Measurements from ENCODE around the gene NFKBIE. TPM values are rescaled to one million over a fixed set of nuclear protein-coding genes. Genes with fewer than 3 reads are reported as not detected.
"Not testable (repeated sequence)": the region's sequence is repeated elsewhere in the genome, so short reads cannot be mapped to it uniquely, and the experiment has no call there.

The NFKBIE gene
- total RNA-seq, 2 donors from 2014 or later: 18.1 to 19.8 TPM

DNA sequence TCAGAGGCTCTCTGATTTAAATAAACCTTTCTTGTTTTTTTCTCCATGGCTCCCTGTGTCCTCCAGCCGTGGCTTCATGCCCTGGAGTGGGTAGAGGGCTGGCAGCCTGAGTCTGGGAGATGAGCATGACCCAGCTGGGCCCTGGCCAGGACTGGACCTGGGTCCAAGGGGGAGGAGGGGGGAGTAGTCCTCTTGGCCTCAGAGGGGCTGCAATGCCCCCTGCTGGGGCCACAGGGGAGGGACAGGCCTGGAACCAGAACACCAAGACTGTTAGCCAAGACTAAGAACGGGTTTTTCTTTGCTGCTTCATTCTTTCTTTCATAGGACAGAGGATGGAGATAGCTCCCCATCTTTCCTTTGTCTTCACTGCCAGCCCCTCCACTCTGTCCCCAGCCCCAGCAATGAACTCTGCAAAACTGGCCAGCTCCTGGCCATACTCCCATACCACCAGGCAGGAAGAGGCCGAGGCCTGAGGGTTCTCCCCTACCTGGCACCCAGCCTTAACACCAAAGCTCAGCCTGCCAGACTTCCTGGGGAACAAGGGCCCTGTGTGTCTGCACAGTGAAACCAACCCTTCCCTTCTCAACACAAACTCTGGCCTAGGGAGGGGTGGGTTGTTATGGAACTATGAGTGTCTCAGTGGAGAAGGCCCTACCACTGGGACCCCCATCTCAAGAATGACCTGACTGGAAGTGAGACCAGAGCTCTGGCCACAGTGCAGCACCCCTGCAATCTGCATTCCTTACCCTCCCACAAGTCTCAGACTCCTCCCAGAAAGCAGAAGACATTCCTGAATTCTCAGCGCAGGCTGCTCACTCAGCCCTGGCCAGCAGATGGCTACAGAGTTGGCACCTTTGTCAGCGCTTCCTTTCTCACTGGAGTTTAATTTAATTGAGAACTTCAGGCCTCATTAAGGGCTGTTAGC lies 31.0 kb downstream of the NFKBIE start:
- Mint-ChIP-seq H3K9me3 (no peaks in the 10 kb centered on the region), H3K27ac (no peak overlapping the region), H3K4me3 (no peak overlapping the region), H3K4me1 (ENCODE audit: low read depth) (peaks cover 38% of the 10 kb centered on the region), H3K36me3 (ENCODE audit: insufficient read depth in 2 of 2) (peaks cover 0 to 7% of the 10 kb centered on the region in 2 donors), H3K27me3 (ENCODE audit: low read depth) (no peaks in the 10 kb centered on the region)
- DNase-seq (peak in 1 of 2 donors; percentile 26), ATAC-seq (replicated peaks in 1 of 2) (no peak)

DNA sequence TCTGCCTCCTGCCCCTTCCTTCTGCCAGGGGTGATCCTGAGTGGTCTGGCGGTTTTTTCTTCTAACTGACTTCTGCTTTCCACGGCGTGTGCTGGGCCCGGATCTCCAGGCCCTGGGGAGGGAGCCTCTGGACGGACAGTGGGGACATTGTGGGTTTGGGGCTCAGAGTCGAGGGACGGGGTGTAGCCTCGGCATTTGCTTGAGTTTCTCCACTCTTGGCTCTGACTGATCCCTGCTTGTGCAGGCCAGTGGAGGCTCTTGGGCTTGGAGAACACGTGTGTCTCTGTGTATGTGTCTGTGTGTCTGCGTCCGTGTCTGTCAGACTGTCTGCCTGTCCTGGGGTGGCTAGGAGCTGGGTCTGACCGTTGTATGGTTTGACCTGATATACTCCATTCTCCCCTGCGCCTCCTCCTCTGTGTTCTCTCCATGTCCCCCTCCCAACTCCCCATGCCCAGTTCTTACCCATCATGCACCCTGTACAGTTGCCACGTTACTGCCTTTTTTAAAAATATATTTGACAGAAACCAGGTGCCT lies 31.7 kb downstream of the NFKBIE start:
- Mint-ChIP-seq H3K4me1 (ENCODE audit: low read depth) (peaks cover 32% of the 10 kb centered on the region), H3K36me3 (ENCODE audit: insufficient read depth in 2 of 2) (peaks cover 0 to 7% of the 10 kb centered on the region in 2 donors), H3K27ac (no peak overlapping the region), H3K9me3 (no peaks in the 10 kb centered on the region), H3K27me3 (ENCODE audit: low read depth) (no peaks in the 10 kb centered on the region), H3K4me3 (no peak overlapping the region)
- DNase-seq (no peak), ATAC-seq (replicated peaks in 1 of 2) (no peak)

DNA sequence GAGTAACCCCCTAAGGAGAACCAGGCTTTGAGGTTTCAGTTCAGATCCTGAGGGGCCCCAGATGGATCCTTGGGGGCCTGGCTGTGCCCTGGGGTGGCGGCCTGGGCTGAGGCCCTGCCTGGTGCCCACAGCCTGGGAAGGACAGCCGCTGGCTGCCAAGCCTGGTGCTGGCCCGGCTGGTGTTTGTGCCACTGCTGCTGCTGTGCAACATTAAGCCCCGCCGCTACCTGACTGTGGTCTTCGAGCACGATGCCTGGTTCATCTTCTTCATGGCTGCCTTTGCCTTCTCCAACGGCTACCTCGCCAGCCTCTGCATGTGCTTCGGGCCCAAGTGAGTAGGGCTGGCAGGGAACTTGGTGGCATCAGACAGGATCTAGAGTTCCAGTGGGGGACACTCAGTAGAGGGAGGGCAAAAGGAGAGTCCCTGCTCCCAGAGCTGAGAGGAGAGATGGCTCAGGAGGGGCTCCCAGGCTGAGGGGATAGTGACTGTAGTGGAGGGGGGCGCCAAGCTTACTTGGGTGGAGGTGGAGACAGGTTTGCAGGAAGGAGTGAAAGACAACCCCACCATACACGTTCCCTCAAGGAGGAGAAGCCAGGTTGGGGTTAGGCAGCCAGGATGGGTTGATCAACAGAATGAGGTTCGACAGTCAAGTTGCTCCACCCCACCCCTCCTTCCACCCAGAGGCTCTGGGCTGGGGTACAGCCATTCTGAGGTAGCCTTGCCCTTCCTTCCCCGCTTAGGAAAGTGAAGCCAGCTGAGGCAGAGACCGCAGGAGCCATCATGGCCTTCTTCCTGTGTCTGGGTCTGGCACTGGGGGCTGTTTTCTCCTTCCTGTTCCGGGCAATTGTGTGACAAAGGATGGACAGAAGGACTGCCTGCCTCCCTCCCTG lies 32.4 kb downstream of the NFKBIE start:
- H3K36me3 Mint-ChIP-seq (ENCODE audit: insufficient read depth in 2 of 2): peaks cover 0 to 7% of the 10 kb centered on the region in 2 donors
- H3K27ac Mint-ChIP-seq: no peak overlapping the region
- no peak overlapping the region for H3K4me3 Mint-ChIP-seq
- no peaks in the 10 kb centered on the region for H3K27me3 Mint-ChIP-seq (ENCODE audit: low read depth)
- no peak for ATAC-seq (replicated peaks in 1 of 2)
- no peak for DNase-seq
- H3K4me1 Mint-ChIP-seq (ENCODE audit: low read depth): peaks cover 25% of the 10 kb centered on the region
- H3K9me3 Mint-ChIP-seq: no peaks in the 10 kb centered on the region

DNA sequence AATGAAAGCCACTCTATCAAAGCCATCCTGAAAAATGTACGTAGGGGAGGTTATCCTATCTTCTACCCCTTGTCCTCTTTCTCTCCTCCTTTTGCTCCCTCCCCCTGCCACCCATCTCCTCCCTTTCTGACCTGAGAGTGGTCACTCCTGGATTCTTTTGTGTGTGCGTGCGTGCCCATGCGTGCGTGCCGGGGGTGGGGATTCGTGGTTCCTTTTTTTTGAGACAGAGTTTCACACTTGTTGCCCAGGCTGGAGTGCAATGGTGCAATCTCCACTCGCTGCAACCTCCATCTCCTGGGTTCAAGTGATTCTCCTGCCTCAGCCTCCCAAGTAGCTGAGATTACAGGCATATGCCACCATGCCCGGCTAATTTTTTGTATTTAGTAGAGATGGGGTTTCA lies 33.9 kb downstream of the NFKBIE start:
- not testable (repeated sequence) for H3K9me3 Mint-ChIP-seq; H3K4me3 Mint-ChIP-seq; H3K27ac Mint-ChIP-seq; H3K27me3 Mint-ChIP-seq (ENCODE audit: low read depth); DNase-seq; H3K36me3 Mint-ChIP-seq (ENCODE audit: insufficient read depth in 2 of 2); ATAC-seq (replicated peaks in 1 of 2)
- H3K4me1 Mint-ChIP-seq (ENCODE audit: low read depth): peaks cover 13% of the 10 kb centered on the region

DNA sequence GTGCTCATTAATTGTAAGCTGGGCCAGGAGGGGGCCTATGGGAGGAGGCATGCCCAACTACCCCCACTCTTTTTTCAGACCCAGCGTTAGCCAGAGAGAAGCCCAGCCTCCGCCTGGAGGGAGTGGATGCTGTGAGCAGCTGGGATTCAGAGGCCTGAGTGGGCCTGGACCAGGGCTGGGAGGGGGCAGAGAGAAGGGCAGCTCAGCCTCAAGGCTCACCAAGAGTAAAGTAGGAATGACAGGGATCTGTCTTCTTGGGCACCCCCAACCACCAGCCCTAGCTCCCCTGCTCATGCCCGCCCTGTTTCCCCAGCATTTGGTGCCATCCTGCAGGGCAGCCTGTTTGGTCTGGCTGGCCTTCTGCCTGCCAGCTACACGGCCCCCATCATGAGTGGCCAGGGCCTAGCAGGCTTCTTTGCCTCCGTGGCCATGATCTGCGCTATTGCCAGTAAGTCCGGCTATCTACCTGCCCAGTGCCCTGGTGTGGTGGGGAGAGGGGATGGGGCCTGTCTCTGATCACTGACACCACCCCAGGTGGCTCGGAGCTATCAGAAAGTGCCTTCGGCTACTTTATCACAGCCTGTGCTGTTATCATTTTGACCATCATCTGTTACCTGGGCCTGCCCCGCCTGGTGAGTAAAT lies 35.2 kb downstream of the NFKBIE start:
- peaks cover 0 to 8% of the 10 kb centered on the region in 2 donors for H3K36me3 Mint-ChIP-seq (ENCODE audit: insufficient read depth in 2 of 2)
- no peak for ATAC-seq (replicated peaks in 1 of 2)

DNA sequence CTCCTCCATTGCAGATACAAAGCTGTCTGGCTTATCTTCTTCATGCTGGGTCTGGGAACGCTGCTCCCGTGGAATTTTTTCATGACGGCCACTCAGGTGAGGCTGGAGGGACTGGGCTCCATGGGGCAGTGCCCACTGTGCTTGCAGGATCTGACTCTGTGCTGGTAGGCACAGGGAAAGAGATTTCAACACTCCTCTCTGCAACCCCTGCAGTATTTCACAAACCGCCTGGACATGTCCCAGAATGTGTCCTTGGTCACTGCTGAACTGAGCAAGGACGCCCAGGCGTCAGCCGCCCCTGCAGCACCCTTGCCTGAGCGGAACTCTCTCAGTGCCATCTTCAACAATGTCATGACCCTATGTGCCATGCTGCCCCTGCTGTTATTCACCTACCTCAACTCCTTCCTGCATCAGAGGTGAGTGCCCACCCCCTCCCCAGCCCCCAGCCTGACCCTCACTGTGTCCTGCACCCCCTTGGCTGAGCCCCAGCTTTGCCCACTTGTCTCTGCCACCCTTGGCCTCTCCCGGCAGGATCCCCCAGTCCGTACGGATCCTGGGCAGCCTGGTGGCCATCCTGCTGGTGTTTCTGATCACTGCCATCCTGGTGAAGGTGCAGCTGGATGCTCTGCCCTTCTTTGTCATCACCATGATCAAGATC lies 35.8 kb downstream of the NFKBIE start:
- Mint-ChIP-seq H3K9me3 (no peaks in the 10 kb centered on the region), H3K36me3 (ENCODE audit: insufficient read depth in 2 of 2) (peaks cover 0 to 8% of the 10 kb centered on the region in 2 donors), H3K27ac (no peak overlapping the region), H3K27me3 (ENCODE audit: low read depth) (no peaks in the 10 kb centered on the region), H3K4me1 (ENCODE audit: low read depth) (peaks cover 31% of the 10 kb centered on the region), H3K4me3 (no peak overlapping the region)
- DNase-seq (no peak), ATAC-seq (replicated peaks in 1 of 2) (no peak)

More for the DNA sequence above, 35.2 kb downstream of the NFKBIE start:
- H3K4me1 Mint-ChIP-seq (ENCODE audit: low read depth): peaks cover 25% of the 10 kb centered on the region
- H3K27me3 Mint-ChIP-seq (ENCODE audit: low read depth): no peaks in the 10 kb centered on the region
- H3K9me3 Mint-ChIP-seq: no peaks in the 10 kb centered on the region
- no peak overlapping the region for H3K4me3 Mint-ChIP-seq
- no peak overlapping the region for H3K27ac Mint-ChIP-seq
- no peak for DNase-seq

DNA sequence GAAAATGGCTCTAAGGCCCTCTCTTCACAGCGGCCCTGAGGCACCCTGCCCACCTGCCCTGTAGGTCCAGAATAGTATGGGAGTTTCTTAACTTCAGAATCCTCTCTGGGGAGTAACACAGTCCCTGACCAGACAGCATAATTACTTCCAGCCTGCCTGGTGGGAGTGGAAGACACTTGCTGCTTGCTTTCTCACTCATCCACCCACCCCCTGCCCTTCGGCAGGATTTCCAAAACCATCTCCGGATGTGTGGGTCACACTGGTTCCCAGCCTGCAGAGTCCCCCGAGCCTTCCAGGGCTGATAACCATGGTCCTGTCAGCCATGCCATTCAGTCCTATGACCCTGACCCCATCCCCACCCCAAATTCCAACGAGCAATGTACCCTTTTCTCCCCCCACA lies 36.5 kb downstream of the NFKBIE start:
- DNase-seq (no peak), ATAC-seq (replicated peaks in 1 of 2) (no peak)
- Mint-ChIP-seq H3K4me3 (no peak overlapping the region), H3K36me3 (ENCODE audit: insufficient read depth in 2 of 2) (peaks cover 0 to 8% of the 10 kb centered on the region in 2 donors), H3K9me3 (no peaks in the 10 kb centered on the region), H3K4me1 (ENCODE audit: low read depth) (peaks cover 30% of the 10 kb centered on the region), H3K27ac (no peak overlapping the region), H3K27me3 (ENCODE audit: low read depth) (no peaks in the 10 kb centered on the region)

DNA sequence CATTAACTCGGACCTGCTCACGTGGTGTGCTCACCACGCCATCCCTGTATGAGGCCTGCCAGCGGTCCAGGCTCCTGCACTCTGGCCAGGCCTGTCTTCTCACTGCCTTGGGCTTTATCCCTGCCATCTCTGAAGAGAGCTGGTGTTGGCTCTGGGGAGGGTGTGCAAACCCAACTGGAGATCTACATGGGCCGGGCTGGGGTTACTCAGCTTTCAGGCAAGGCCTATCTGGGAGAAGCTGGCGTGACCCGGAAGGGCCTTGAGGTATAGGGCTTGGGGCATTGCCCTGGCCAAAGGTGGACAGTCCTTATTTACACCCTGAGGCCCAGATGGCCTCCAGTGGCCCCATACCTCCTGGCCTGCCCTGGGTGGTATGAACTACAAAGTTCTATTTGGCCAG lies 36.9 kb downstream of the NFKBIE start:
- H3K27ac Mint-ChIP-seq: no peak overlapping the region
- peaks cover 0 to 6% of the 10 kb centered on the region in 2 donors for H3K36me3 Mint-ChIP-seq (ENCODE audit: insufficient read depth in 2 of 2)
- no peaks in the 10 kb centered on the region for H3K9me3 Mint-ChIP-seq
- H3K4me3 Mint-ChIP-seq: no peak overlapping the region
- ATAC-seq (replicated peaks in 1 of 2): no peak
- peaks cover 25% of the 10 kb centered on the region for H3K4me1 Mint-ChIP-seq (ENCODE audit: low read depth)
- H3K27me3 Mint-ChIP-seq (ENCODE audit: low read depth): no peaks in the 10 kb centered on the region
- no peak for DNase-seq

DNA sequence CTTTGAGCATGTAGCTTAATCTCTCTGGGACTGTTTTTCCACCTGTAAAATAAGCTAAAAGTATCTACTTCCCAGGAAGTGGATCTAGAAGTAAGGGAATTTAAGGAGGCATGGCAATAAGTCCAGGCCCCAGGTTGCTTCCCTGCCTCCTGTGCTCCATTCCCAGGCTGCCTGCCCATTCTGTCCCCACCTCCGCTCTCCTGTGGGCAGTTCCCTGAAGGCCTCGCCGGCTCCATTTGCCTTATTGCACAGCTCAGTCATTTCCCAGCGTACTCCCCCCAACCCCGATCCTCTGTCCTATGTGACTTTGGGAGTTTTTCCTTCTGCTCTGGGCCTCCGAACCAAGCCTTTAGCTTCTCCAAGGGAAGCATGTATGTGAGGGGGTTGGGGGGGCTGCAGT lies 37.3 kb downstream of the NFKBIE start:
- ATAC-seq (replicated peaks in 1 of 2) (no peak), DNase-seq (no peak)
- no peaks in the 10 kb centered on the region for H3K27me3 Mint-ChIP-seq (ENCODE audit: low read depth)
- no peaks in the 10 kb centered on the region for H3K9me3 Mint-ChIP-seq
- H3K4me1 Mint-ChIP-seq (ENCODE audit: low read depth): peaks cover 27% of the 10 kb centered on the region
- peaks cover 0 to 6% of the 10 kb centered on the region in 2 donors for H3K36me3 Mint-ChIP-seq (ENCODE audit: insufficient read depth in 2 of 2)
- H3K27ac Mint-ChIP-seq: no peak overlapping the region
- no peak overlapping the region for H3K4me3 Mint-ChIP-seq

DNA sequence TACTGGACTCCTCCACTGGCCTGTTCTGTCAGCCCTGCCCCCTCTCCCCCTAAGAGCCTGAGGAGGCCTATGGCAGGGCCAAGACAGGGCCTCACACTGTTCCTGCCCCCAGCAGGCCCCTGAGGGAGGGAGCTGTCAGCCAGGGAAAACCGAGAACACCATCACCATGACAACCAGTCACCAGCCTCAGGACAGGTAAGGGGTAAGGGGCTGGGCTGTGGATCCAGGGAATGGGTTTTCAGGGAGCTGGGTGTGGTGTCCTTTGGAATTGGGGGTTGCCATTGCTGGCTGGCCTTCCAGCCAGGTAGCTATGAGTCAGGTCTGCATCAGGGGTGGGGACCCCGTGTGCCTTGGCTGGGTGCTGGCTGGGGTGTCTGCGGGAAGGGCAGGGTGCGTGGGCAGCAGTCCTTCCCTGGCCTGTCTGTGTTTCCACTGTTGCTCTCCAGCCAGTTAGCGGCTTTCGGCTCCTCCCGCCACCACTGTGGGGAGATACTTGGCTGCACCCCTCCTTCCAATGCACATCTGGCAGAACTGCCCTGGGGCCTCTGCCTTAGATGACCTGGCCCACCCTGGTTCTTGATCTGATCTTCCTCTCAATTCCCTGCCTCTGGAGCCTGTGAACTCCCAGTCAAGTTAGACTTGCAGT lies 38.1 kb downstream of the NFKBIE start:
- peaks cover 0 to 4% of the 10 kb centered on the region in 2 donors for H3K36me3 Mint-ChIP-seq (ENCODE audit: insufficient read depth in 2 of 2)
- ATAC-seq (replicated peaks in 1 of 2) (no peak), DNase-seq (no peak)
- H3K27me3 Mint-ChIP-seq (ENCODE audit: low read depth): no peaks in the 10 kb centered on the region
- H3K9me3 Mint-ChIP-seq: no peaks in the 10 kb centered on the region
- no peak overlapping the region for H3K27ac Mint-ChIP-seq
- H3K4me3 Mint-ChIP-seq: no peak overlapping the region
- peaks cover 35% of the 10 kb centered on the region for H3K4me1 Mint-ChIP-seq (ENCODE audit: low read depth)

DNA sequence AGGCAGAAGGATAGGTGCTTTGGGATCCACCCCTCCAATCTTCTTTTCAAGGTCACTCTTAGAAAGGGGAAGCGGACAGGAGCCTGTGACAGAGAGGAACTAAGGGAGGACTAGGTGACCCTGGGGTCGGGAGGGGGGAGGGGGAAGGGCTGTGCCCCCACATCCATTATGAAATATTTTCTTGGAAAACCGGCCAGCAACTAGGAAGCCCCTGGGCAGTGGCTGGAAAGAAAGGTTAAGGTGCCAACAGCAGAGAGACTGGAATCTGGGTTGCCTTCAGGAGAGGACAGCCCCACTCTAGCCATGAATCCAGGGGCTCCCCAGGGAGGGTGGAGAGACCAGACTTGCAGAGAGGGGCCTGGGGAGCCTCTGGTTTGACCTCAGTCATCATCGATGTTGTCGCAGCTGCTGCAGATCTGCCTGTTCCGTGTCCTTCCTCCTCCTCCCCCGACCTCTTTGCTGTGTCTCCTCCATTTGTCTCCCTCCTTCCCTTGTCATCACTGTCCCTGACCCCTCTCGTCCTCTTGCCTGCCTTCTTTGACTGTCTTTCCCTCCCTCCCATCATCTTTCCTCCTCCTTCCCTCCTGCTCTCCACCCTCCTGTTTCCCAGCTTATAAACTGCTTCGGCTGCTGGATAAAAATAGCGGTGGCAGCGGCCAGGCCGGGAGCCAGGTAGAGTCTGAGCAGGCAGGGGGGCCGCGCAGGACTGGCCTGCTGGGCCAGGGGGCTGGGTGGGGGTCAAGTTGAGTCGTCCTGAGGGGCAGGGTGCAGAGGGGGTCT lies 38.8 kb downstream of the NFKBIE start:
- H3K27me3 Mint-ChIP-seq (ENCODE audit: low read depth): no peaks in the 10 kb centered on the region
- peaks cover 42% of the 10 kb centered on the region for H3K4me1 Mint-ChIP-seq (ENCODE audit: low read depth)
- ATAC-seq (replicated peaks in 1 of 2) (no peak), DNase-seq (no peak)
- peaks cover 0 to 4% of the 10 kb centered on the region in 2 donors for H3K36me3 Mint-ChIP-seq (ENCODE audit: insufficient read depth in 2 of 2)
- H3K9me3 Mint-ChIP-seq: no peaks in the 10 kb centered on the region
- no peak overlapping the region for H3K4me3 Mint-ChIP-seq
- H3K27ac Mint-ChIP-seq: no peak overlapping the region

All from activated T-cell treated with anti-CD3 and anti-CD28 coated beads, Interleukin-2, amount 50 U/mL, for 72 hours (primary cell).